KMS-11 (cell line): ENCODE results near the gene PYHIN1.
"Not testable (repeated sequence)": the region's sequence is repeated elsewhere in the genome, so short reads cannot be mapped to it uniquely, and the experiment has no call there.

Source experiments
- H2AFZ ChIP-seq: fragments of 200-600 bp; sonication (generic); 2 replicates; pipeline ENCODE4 v1.6.1; 2016; ENCODE audit warnings: antibody characterized with exemption, mixed run types, low read depth
- H3K27ac ChIP-seq: fragments of 200-600 bp; sonication (generic); 2 replicates; pipeline ENCODE4 v1.6.1; 2016; ENCODE audit warnings: mild to moderate bottlenecking, mixed run types
- H3K27me3 ChIP-seq: fragments of 200-600 bp; sonication (generic); 2 replicates; pipeline ENCODE4 v1.6.1; 2017; ENCODE audit warnings: mild to moderate bottlenecking, low read depth, mixed run types, moderate library complexity; ENCODE audit not compliant: insufficient read depth
- H3K36me3 ChIP-seq: fragments of 200-600 bp; sonication (generic); 2 replicates; pipeline ENCODE4 v1.6.1; 2017; ENCODE audit warnings: mild to moderate bottlenecking, mixed run types; ENCODE audit not compliant: insufficient read depth
- H3K4me1 ChIP-seq: fragments of 200-600 bp; sonication (generic); 2 replicates; pipeline ENCODE4 v1.6.1; 2016; ENCODE audit warnings: mild to moderate bottlenecking, low read depth, mixed run types; ENCODE audit not compliant: poor library complexity, severe bottlenecking
- H3K4me2 ChIP-seq: fragments of 200-600 bp; sonication (generic); 2 replicates; pipeline ENCODE4 v1.7.0; 2016; ENCODE audit warnings: mild to moderate bottlenecking, mixed run types
- H3K4me3 ChIP-seq: fragments of 200-600 bp; sonication (generic); IDR thresholded peaks from 2 replicates; pipeline ENCODE4 v1.6.1; 2017; ENCODE audit warnings: low read depth, low read length, mixed read lengths; ENCODE audit not compliant: insufficient read depth
- H3K79me2 ChIP-seq: fragments of 200-600 bp; sonication (generic); 2 replicates; pipeline ENCODE4 v1.6.1; 2016; ENCODE audit warnings: low read depth, mixed run types; ENCODE audit not compliant: insufficient read depth
- H3K9ac ChIP-seq: fragments of 200-600 bp; sonication (generic); 2 replicates; pipeline ENCODE4 v1.6.1; 2016; ENCODE audit warnings: mild to moderate bottlenecking, mixed run types
- H4K20me1 ChIP-seq: fragments of 200-600 bp; sonication (generic); 2 replicates; pipeline ENCODE4 v1.6.1; 2016; ENCODE audit warnings: mild to moderate bottlenecking, mixed run types; ENCODE audit not compliant: insufficient read depth
- TF ChIP-seq, protein P1 (sequence below): fragments of 200-600 bp; sonication (generic); conservative IDR thresholded peaks from 2 replicates; pipeline ENCODE4 v1.6.1; 2017; ENCODE audit warnings: low read depth, mild to moderate bottlenecking, antibody characterized with exemption, low read length, moderate library complexity, mixed read lengths

Gene PYHIN1

DNA sequence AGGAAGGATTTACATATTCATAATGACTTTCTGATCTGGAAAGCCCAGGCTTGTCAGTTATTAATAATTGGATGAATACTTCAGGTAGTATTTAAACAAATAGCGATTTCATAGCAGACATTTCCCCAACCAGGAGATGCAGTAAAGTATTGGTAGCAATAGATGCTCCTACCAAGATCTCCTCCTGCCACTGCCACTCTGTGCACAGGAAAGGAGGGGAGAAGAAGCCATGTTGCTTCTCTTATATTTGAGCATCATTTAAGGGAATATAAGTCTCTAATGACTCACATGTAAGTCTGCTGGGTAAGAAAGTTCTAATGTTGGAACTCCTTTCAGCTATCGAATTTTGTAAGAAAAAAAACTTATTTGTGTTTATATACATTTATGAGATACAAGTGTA is 77.9 kb downstream of the PYHIN1 start:
- Histone ChIP-seq H3K27me3 (no peaks in the 10 kb centered on the region; the same call in 1 of the 2 replicates), H3K36me3 (no peaks in the 10 kb centered on the region), H3K27ac (peak overlapping the region; percentile 66), H3K4me3 (peak overlapping the region; percentile 54), H3K4me1 (peaks cover 41% of the 10 kb centered on the region), H3K79me2 (peaks cover 26% of the 10 kb centered on the region), H3K9ac (peak overlapping the region; percentile 70; the same call in 1 of the 2 replicates), H3K4me2 (peak overlapping the region; percentile 82), H2AFZ (peak overlapping the region; percentile 79), H4K20me1 (no peaks in the 10 kb centered on the region)
- TF ChIP-seq, protein P1, sequence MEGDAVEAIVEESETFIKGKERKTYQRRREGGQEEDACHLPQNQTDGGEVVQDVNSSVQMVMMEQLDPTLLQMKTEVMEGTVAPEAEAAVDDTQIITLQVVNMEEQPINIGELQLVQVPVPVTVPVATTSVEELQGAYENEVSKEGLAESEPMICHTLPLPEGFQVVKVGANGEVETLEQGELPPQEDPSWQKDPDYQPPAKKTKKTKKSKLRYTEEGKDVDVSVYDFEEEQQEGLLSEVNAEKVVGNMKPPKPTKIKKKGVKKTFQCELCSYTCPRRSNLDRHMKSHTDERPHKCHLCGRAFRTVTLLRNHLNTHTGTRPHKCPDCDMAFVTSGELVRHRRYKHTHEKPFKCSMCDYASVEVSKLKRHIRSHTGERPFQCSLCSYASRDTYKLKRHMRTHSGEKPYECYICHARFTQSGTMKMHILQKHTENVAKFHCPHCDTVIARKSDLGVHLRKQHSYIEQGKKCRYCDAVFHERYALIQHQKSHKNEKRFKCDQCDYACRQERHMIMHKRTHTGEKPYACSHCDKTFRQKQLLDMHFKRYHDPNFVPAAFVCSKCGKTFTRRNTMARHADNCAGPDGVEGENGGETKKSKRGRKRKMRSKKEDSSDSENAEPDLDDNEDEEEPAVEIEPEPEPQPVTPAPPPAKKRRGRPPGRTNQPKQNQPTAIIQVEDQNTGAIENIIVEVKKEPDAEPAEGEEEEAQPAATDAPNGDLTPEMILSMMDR, result no peak

DNA sequence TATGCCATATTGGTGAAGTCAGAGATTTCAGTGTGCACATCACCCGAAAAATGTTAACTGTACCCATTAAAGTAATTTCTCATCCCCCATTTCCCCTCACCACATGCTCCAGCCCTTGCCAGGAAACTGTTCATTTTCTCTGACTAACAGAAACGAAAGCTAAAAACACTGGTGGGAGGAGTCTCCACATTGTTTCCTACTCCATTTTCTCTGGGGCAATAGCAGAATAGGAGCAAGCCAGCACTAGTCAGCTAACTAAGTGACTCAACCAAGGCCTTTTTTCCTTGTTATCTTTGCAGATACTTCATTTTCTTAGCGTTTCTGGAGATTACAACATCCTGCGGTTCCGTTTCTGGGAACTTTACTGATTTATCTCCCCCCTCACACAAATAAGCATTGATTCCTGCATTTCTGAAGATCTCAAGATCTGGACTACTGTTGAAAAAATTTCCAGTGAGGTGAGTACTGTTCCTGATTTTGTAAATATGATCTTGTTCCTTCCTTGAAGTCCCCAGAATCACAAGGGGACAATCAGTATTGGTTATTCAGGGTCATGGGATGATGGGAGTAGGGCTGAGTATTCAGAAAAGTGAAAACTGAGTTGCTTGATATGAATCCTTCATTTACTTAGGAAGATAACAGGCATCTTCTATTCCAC is 78.5 kb downstream of the PYHIN1 start, which contains the start of gene IFI16:
TSS of gene IFI16 (plus strand) at position 204 of the 658 bp plus-strand sequence. CDS start 4,774 bp downstream, outside the sequence.
- Histone ChIP-seq H3K4me1 (peaks cover 41% of the 10 kb centered on the region), H4K20me1 (no peaks in the 10 kb centered on the region), H3K36me3 (no peaks in the 10 kb centered on the region), H3K4me2 (peak within 1 kb of the TSS; percentile 82), H3K79me2 (peaks cover 26% of the 10 kb centered on the region), H3K9ac (peak within 1 kb of the TSS; percentile 70), H2AFZ (peak within 1 kb of the TSS; percentile 79), H3K4me3 (peak within 1 kb of the TSS; percentile 54), H3K27ac (peak within 1 kb of the TSS; percentile 66), H3K27me3 (no peaks in the 10 kb centered on the region; the same call in 1 of the 2 replicates)
- TF ChIP-seq, protein P1, result no peak

DNA sequence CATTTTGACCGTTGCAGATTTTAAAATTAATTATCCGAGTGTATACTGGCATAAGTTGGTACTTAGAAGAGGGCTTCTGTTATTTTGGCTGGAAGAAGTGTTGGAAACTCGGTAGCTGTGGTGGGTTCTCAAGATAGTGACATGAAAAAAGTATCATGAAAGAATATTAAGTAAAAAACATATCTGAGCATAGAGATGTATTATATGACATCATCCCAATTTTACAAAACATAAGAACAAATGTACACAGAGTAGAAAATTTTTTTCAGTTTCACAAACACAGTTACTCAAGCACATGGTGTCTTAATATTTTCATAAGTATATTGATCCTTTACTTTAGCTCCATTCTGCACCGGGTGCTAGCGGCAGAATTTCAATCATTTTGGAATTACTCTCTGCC is 79.0 kb downstream of the PYHIN1 start:
- no peaks in the 10 kb centered on the region for H4K20me1 ChIP-seq
- H3K4me2 ChIP-seq, result peak overlapping the region; percentile 82
- peaks cover 26% of the 10 kb centered on the region for H3K79me2 ChIP-seq
- H3K9ac ChIP-seq, result peak overlapping the region; percentile 70
- peak overlapping the region; percentile 54 for H3K4me3 ChIP-seq
- H3K4me1 ChIP-seq, result peaks cover 41% of the 10 kb centered on the region
- TF ChIP-seq, protein P1, result no peak
- H3K27ac ChIP-seq, result peak overlapping the region; percentile 66
- no peaks in the 10 kb centered on the region; the same call in 1 of the 2 replicates for H3K27me3 ChIP-seq
- H2AFZ ChIP-seq, result peak overlapping the region; percentile 79
- H3K36me3 ChIP-seq, result no peaks in the 10 kb centered on the region; the same call in 1 of the 2 replicates

DNA sequence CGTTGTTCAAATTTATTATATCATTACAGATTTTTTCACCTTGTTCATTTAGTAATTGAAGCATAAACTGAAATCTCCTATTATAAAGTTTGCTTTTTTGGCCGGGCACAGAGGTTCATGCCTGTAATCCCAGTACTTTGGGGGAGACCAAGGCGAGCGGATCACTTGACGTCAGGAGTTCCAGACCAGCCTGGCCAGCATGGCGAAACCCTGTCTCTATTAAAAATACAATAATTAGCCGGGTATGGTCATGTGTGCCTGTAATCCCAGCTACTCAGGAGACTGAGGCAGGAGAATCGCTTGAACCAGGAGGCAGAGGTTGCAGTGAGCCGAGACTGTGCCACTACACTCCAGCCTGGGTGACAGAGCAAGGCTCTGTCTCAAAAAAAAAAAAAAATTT is 79.6 kb downstream of the PYHIN1 start:
- not testable (repeated sequence) for H3K36me3 ChIP-seq, H4K20me1 ChIP-seq, H3K27me3 ChIP-seq
- peaks cover 26% of the 10 kb centered on the region for H3K79me2 ChIP-seq
- peak overlapping the region; percentile 79 for H2AFZ ChIP-seq
- H3K4me2 ChIP-seq, result peak overlapping the region; percentile 82
- peak overlapping the region; percentile 70 for H3K9ac ChIP-seq
- peak overlapping the region; percentile 54 for H3K4me3 ChIP-seq
- peaks cover 41% of the 10 kb centered on the region for H3K4me1 ChIP-seq
- peak overlapping the region; percentile 66 for H3K27ac ChIP-seq

DNA sequence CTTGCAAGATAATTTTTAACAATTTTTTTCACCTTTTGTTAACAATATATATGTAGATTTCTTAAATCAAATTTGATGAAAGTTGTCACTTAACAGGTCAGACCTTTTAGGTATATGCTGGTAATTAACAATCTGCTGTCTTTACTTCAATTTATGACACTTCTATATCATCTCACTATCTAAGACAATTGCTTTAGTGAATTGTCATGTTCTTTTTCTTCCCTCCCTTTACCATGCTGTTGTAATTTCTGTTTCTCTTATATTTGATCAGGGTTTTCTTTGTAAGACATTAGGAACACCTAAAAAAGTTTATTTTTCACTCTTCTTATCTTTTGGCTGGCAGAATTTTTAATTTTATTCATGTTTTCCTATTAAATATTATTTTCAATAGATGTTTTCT is 80.4 kb downstream of the PYHIN1 start:
- Histone ChIP-seq H3K27me3 (no peaks in the 10 kb centered on the region; the same call in 1 of the 2 replicates), H4K20me1 (no peaks in the 10 kb centered on the region), H3K36me3 (peaks cover 6% of the 10 kb centered on the region; the same call in 1 of the 2 replicates), H3K4me2 (peak overlapping the region; percentile 82), H2AFZ (no peak overlapping the region), H3K4me3 (no peak overlapping the region), H3K79me2 (peaks cover 26% of the 10 kb centered on the region), H3K9ac (no peak overlapping the region), H3K4me1 (peaks cover 41% of the 10 kb centered on the region), H3K27ac (no peak overlapping the region)
- TF ChIP-seq, protein P1, result no peak
